Measurements from ENCODE around the gene PARD3.

PARD3 gene

DNA sequence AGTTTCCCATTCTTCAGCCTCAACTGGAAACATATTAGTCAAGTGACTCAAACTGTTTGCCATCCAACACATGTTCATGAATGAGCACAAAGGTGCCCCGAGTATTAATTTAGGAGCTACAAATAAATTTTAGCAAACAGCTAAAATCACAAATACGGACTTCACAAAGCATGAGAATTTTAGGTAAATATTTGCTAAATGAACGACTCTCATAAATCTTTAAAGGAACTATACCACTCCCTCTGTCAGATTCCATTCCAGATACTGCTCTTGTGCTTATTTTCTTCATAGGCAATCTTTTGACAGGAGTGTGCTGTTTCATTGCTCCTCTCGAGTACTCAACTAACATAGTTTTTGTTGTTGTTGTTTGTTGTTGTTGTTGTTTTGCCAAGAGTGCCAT, 330.9 kb downstream of the PARD3 start:
- DNase-seq, result no peak

DNA sequence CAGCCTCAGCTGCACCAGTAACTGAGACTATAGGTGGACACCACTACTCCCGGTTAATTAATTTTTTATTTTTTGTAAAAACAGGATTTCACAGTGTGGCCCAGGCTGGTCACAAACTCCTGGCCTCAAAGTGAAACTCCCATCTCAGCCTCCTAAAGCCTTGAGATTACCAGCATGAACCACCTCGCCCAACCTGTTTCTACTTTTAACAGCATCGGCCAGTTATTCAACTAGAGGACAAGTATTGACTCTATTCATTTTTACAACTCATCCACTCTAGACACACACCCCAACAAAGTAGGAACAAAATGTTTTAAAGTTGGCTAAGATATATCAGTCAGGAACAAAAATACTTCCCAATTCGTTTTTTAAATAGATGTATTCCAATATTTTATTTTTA, 334.8 kb downstream of the PARD3 start:
- DNase-seq, result no peak

DNA sequence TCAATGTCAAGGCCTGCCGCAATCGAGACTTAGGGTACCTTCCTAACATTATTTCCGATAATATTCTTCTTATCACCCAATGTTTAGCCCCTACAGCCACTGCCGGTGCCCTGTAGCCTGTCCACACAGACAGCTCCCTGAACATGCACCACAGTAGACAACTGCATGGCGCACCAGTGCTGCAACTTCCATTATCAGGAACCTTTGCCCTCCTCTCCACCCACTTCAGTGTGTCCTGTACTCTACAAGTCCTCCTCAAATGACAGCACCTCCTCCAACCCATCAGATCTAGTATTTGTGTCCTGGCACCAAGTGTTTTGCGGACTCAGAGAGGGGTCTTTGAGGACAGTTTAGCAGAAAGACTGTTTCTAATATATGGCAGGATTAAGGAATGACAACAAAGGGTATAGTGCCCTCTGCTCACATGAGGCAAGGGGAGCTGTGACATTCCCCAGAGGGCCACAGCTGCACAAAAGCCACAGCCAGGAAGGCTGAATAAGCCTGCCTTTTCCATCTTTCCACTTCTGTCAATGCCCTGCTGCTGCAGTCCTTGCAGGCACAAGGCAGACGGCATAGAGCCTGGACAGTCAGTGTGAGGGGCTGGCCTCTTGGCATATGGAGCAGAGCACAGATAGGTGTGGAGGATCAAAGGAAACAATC, 335.4 kb downstream of the PARD3 start:
- DNase-seq, result no peak

DNA sequence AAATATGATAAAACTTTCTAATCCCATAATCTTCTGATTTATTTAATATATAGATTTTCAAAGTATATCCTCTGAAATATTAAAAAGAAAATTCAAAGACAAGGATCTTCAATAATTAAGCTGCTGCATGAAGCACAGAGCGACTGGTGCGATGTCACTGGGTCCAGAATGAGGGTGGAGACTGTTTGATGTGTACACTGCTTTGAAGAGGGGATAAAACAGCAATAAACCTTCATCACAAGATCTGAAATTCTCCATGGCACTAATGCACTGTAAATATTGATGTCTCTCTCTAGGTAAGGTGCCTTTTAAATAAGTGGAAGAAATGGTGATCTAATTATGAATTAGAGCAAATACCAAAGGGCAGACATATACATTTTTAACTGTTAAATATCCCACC, 337.8 kb downstream of the PARD3 start:
- no peak for DNase-seq

DNA sequence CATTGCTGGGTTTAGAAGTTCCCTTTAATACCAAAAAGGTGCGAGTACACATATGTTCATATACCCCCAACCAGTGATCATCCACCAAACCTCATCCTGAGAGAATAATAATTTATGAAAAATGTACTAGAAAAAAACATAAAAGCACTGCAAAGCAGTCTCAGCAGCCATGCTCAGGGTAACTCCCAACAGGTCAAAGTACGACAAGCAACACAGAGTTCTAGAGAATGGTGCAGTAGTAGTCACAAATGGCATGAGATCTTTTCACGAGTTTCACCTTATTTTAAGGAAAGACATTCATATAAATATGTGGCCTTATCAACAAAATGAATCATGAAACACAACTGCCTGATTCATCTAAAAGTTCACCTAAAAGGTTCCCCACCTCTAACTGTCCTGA, 338.5 kb downstream of the PARD3 start:
- DNase-seq, result no peak

DNA sequence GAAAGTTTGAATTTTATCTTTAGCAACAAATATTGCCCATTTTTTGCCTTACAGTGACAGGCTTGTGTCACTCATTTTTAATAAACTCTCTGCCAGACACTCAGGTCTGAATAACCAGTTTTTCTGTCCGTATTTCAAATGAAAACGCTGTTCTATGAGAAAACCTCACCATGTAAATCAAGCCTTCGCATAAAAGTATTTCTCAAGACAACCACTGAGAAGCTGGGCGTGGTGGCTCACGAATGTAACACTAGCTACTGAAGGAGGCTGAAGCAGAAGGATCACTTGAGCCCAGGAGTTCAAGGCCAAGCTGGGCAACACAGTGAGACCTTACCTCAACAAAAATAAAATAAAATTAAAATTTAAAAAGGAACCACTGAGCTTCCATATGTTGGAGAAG, 339.3 kb downstream of the PARD3 start:
- no peak for DNase-seq

DNA sequence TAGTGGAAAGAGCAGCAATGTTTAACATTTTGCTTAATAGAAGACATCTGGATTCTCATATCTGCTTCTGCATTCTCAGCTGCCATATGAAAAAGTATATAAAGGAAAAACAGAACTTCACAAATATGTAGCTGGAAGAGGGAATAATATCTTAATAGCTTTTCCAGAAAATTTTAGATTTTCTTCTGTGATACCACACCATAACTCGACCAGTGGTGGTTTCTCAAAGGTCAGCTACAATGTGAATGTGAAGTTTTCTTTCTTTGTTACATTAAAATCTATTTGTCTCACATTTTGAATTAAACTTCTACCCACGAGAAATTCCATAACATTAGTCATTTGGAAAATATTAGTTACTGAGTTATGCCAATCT, 339.8 kb downstream of the PARD3 start:
- no peak for DNase-seq

DNA sequence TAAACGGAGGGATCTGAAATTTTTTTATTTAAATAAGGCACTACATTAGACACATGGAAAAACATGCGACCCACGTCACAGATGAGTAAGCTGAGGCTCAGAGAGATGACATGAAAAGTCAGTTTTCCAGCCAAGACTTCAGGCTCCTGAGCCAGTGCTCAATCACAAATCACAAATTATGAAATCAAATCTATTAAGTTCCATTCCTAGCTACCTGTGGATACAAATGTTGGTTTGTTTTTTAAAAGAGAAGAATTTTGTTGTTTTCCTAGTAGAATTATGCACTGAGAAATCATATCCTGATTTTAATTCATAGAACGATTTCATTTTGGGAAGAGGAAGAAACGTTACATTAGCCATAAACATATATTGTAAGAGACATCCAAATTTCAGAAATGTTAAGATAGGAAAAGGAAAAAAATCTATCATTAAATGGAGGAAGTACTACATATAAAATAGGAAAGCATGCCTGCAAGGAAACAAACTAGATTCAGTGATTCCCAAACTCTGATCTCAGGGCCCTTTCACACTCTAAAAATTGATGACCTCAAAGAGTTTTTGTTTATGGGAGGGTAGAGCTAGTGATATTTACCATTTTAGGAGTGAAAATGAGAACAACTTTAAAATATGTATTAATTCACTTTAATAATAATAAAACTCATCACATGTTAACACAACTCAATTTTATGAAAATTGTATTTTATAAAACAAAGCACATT, 340.4 kb downstream of the PARD3 start:
- no peak for DNase-seq

DNA sequence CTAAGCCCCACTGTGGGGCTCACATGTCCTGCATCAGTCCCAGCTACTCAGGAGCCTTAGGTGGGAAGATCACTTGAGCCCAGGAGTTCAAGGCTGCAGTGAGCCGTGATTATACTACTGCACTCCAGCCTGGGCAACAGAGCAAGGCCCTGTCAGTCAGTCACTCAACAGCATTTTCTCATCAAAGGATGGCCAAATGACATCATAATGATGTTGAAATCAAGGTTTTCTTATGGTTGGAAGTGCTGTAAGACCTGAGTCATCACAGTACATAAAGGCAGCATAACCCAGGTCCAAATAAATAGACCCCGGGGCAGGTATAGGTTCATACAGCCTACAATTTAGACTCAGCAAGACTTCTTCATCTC, 341.1 kb downstream of the PARD3 start:
- DNase-seq, result no peak

DNA sequence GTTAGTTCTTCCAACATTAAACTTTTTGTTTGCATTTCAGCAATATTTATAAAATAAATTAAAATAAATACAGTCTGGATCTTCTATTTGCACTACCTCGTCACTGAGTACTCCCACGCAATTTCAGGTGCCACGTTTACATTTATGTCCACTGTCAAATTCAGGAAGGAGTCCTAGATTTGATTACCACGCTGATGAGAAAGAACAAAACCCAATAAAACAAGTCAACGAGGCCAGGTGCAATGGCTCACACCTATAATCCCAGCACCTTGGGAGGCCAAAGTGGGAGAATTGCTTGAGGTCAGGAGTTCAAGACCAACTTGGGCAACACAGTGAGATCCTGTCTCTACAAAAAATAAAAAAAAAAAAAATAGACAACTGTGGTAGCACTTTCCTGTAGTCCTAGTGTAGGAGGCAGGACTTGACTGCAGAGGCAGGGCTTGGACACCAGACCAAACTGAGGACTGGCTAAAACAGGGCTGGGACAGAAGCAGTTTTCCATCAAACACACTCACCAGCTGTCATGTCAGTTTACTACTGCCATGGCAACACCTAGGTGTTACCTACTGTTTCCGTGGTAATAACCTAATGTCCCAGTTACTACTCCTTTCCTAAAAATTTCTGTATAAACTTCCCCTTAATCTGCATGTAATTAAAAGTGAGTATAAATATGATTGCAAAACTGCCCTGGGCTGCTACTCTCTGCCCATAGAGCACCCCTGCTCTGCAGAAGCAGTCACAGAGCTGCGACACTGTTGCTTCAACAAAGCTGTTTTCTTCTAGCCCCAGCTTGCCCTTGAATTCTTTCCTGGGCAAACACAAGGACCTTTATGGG, 341.7 kb downstream of the PARD3 start:
- no peak for DNase-seq

DNA sequence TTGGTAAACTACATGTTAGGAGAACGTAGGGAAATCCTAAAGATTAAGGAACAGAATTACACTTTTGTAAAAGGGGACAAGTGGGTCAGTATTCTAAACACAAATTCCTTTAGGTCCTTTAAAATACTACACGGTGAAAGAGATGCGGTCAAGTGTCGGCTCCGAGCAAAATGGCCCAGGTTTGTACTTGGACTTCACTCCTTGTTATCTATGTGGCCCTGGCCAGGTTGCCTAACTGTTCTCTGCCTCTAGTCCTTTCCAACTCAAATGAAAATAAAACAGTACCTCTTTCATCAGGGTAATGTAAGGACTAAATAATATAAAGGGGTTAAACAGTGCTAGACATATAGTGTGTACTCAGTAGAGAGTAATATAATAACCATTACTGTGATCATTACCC, 344.8 kb downstream of the PARD3 start:
- no peak for DNase-seq

DNA sequence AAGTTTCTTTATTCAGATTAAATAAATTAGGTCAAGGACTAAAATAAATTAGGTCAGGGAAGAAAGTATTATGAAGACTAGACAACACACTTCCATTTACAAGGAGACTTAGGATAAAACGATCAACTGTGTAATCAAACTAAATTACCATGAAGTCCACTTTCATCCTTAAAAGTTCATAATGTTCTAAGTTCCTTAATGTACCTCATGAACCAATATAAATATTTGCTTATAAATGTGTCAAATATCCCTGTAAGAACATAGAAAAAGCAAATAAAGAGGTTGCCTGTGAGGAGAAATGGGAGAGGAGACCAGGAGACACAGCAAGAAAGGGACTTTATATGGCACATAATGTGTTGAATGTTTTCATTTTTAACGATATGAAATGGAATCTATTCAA, 345.6 kb downstream of the PARD3 start:
- DNase-seq, result no peak

DNA sequence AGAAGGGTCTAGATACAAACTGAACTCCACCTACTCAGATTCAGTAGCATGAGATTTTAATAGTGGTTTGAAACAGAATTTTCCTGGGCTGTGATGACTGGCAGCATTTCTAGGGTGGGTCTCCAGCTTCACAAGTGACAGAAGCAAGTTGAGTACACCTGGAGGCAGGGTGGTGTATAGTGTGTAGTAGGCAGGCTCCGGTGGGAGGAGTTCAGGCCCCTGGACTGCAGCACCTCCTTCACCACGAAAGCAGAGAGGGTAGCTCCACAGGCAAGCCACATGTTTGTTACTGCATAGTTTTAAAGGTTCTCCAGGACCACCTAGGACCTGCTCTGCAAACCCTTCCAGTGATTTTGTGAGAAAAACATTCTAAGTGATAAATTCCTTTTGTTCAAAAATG, 347.2 kb downstream of the PARD3 start:
- no peak for DNase-seq

DNA sequence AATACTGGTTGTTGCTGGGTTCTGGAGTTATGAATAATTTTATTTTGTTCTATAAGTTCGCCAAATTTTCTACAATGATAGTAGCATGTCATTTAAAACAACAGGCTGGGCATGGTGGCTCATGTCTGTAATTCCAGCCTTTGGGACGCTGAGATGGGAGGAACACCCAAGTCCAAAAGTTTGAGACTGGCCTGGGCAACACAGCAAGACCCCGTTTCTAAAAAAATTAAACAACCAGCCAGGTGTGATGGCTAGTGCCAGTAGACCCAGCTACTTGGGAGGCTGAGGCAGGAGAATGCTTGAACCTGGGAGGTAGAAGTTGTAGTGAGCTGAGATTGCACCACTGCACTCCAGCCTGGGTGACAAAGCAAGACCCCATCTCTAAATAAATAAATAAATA, 347.7 kb downstream of the PARD3 start:
- no peak for DNase-seq

DNA sequence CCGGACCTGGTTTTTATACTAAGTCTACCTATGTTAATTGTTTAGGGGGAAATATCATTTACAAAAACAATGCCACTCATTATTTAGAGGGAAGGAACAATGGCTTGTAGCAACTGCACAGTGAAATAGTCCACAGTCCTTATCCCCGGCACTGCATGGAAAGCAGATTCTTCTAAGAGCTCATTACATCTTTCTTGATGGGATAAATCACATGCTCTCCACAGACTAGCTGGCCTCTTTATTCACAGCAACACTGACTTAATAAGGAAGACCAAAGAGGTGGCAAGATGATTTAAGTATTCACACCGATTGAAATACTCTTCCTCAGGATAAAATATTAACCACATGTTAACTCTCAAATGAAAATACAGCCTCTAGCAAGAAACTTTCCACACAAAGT, 349.4 kb downstream of the PARD3 start:
- no peak for DNase-seq

DNA sequence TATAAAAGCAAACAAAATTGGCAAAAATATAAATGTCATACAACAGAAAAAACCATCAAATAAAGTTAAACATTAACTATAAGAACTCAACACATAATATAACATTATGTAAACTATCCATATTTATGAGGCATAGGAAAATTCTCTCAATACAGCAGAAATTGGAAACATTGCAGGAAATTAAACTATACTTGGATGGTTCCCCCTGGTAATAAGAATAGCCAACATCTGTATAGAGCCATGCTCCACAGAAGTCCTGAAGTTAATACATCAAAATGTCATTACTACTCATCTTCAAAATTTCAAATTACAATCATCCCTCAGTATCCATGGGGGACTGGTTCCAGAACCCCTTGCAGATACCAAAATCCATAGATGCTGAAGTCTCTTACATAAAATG, 350.5 kb downstream of the PARD3 start:
- no peak for DNase-seq

DNA sequence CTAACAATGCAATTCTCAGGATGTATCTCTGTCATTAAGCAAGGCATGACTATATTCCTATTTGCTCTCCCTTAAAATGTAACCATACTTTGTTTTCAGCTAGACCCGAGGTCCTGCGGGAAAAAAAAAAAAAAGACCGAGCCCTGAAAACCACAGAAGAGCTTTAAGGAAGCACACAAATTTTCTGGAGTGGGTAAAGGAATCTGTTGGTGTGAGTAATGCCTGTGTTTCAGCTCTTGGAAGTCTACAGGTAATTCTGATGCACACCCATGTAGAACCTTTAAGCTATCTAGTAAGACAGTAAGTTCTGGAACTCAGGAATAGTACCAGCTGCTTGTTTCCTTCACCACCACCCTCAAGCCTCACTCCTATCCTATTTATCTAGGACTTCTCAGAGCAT, 351.1 kb downstream of the PARD3 start:
- DNase-seq, result no peak

DNA sequence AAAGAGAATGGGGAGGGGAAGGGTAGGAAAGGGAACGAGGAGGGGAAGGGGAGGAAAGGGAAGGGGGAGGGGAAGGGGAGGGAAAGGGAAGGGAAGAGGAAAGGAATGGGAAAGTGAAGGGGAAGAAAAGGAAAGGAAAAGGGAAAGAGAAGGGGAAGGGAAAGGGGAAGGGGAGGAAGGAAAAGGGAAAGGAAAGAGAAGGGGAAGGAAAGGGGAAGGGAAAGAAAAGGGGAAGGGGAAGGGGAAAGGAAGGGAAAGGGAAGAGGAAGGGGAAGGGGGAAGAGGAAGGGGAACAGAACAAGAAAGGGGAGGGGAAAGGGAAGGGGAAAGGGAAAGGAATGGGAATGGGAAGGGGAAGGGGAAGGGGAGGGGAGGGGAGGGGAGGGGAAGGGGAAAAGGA, 352.1 kb downstream of the PARD3 start:
- DNase-seq, result no peak

DNA sequence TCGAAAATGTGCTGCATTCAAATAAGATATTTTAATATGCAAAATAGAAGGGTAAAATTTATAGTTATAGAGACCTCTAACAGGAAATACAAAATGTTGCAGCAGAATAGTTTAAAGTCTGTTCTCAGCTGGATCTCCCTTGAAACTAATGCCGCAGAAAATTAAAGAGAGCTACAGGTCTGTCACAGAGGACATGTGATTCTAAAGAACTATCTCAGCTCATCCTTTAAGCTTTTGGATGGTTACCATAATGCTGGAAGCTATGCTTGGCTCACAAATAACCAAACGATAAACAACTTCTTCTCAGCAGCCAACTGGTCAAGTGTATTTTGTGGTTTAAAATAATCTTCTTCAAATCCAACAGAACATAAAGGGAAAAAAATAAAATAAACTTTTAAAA, 353.0 kb downstream of the PARD3 start:
- no peak for DNase-seq

DNA sequence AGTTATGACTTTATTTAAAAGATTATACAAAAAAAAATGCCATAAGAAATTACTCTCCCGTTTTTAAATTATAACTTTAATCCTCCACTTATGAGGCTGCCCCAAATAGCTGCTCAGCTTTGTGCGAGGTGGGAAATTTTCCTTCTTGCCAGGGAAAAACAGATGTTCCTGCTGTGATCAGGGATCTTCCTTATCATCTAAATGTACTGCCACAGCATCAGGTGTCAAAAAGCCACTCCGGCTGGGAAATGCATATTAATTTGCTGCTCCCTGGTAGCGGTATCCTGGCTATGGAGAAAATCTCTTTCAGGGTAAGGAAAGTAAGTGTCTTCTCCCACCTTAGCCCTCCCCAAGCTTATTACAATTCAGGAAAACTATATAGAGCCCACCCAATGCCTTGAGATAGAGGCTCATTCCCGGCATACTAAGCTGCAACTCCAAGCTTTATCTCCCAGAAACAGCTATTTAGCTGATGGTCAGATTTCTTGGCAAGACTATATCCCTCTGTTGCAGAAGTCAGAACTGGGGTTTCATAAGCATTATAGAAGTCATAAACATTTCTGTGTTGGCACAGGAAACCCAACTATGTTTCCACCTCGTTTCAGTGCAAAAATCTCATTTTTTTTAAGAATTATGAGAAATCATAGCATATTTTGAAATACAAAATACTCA, 360.4 kb downstream of the PARD3 start:
- no peak for DNase-seq

DNA sequence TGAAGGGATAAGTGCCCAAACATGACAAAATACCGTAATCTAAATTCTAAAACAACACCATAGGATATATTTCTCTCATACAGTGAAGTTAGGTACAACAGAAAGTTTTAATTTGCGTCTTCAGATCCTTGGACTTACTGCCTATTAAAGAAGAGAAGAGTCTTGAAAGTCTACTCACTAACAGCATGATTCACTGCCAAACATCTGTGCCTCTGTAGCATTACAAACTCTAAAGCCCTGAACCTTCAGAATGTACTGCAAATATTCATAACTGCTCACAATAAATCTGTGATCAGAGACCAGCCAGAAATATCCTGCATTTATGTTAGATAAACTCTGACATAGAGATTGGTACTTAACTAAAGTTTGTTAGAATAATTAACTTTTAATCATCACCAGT, 365.3 kb downstream of the PARD3 start:
- no peak for DNase-seq

DNA sequence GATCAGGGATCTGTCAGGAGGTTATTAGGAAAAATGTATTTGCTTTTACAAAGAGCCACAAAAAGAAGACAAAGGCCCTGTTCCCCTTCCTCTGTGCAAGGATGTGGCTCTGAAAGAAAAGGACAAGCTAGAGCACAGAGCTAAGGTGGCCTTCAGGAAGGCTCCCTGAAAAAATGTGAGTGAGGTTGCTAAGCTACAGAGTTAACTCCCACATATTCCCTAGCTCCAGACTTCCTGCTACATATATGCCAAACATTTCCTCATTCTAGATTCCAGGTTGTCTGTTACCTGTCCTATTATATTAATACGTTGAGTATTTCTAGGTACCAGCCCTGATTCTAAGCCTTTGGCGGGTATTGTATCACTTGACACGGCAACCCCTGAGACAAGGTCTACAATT, 369.0 kb downstream of the PARD3 start:
- DNase-seq, result no peak

All from effector CD4-positive, alpha-beta T cell (primary cell).